ENCODE measurements around the gene CCDC3.

GRCh38 chr10:12922117-12922900, 79.2 kb downstream of the CCDC3 start:
- TF ChIP-seq FOXK2 (IDR thresholded peaks at IDR 0.05) (no peak), FOXM1 (IDR thresholded peaks at IDR 0.05; ENCODE audit: borderline replicate concordance) (no peak), SUZ12 (IDR thresholded peaks at IDR 0.05) (no peak), TARDBP (IDR thresholded peaks at IDR 0.05) (no peak), CTBP1 (IDR thresholded peaks at IDR 0.05; ENCODE audit: borderline replicate concordance) (no peak), FOXA1 (IDR thresholded peaks at IDR 0.05) (no peak), ELF4 (IDR thresholded peaks at IDR 0.05) (no peak), SP1 (IDR thresholded peaks at IDR 0.05) (no peak)

Data from HEK293T (cell line).